Stimulated activated CD4-positive, alpha-beta T cell treated with anti-CD3 and anti-CD28 coated beads, TNF-alpha, amount 100 ng/mL, for 48 hours (primary cell): ENCODE data around the gene AAMP.

Experiments used
- DNase-seq, 3 donors: peaks; one replicate each; pipeline ENCODE4 v3.0.0-alpha.2; 2020; ENCODE audit warnings: low read depth in 3 of 3

The AAMP gene

DNA sequence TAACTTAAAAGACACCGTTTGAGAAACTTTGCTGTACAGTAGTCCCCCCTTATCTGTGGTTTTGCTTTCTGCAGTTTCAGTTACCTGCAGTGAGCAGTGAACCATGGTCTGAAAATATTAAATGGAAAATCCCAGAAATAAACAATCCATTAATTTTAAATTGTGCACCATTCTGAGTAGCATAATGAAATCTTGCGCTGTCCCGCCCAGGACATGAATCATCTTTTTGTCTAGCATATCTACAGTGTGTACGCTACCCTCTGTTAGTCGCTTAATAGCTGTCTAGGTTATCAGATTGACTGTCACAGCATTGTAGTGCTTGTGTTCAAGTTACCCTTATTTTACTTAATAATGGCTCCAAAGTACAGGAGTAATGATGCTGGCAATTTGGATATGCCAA, 46.9 kb downstream of the AAMP start:
- no peak for DNase-seq

- DNase-seq: no peak
These were observed 48.9 kb downstream of the AAMP start for GRCh38 chr2:218221000-218221399.

DNA sequence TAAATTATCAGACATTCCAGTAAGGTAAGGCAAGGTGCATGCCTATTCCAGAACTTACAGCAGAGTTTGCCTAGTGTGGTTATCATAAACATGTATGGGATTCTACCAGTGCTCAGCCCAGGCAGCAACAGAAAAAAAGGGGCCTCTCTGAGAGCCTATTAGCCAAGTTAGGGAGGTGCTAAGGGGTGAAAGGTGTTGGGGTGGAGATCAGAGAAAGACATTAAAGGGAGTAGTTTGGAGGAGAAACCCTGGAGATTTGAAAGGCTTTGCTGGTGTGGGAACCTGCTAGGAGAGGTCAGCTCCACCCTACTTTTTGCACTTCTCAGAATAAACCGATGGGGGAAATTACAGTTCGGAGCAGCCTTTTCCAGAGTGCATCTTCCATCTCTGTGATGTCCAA, 50.0 kb downstream of the AAMP start:
- DNase-seq: no peak

DNA sequence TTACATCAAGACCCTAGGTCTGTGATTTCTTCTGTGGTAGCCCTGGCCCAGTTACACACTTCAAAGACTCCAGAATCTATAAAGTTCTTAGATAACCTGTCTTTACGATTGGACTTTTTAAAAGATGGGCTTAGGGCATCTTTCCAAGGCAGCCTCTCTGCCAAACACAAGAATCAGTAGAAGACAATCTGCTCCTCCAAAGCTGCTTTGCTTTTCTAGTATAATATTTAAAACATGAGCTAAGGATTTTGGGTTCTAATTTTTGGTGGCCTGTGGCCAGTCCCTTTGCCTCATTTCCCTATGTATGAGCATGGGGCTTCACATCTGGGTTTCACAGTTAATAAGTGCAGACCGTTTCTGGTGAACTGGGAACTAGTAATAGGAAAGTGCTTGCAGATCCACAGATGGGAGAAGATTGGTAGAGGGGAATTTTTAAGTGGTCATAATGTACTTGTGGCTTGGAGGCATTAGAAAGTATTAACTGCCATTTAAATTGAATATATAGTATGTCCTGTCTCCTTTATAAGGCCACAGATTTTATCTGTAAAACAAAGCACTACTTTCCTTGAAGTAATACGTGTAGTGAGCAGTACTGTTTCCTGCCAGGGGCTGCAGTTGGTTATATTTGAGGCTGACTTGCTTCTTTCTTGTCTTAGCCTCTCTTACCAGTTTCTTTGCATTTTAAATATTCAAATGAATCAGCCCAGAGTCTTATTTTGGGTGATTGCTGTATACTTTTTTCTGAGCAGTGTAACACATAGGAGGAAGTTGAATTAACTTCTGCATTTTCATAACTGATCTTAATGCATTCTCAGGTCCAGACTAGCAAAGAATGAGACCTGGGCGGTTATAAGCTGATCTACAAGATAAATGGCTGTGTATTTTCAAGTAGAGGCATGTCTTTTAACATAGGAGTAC, 51.4 kb downstream of the AAMP start:
- no peak for DNase-seq

DNA sequence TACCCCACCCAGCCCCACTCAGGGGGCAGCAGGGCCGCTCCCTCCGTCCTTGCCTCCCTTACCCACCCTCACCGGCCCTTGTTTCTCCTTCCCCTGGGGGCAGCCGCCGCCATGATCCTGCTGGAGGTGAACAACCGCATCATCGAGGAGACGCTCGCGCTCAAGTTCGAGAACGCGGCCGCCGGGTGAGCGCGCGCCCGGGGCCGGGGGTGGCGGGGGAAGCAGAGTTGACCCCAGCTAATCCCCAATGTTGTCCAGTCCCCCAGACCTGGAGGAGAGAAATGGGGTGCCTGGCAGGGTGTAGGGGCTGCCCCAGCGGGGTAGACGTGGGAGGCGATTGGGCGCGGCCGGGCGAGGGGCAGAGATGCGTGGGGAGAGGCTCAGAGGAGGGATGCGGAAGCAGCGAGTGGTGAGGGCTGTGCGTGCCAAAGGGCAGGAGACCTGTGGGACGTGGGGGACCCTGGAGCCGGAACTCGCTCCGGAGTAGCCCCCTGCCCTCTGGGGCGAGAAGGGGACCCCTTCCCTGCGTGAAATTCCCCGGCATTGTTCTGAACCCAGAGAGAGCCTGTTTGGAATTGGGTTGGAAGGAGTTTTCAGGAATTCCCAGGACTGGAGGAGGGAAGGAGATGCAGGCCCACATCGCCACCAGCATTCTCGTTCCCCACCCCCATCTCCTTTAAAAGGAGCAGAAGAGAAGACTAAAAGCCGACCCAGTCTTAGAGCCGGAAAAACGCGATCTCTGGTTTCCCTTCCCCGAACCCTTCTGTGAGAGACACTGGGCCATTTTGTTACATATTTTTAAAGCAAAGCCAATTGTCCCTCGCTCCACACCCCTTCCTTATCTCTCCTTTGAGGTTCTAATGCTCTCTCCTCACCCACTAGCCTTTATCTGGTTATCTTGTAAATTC, 52.3 kb downstream of the AAMP start:
- DNase-seq: peak; percentile 52 to 71 (median 58)

DNA sequence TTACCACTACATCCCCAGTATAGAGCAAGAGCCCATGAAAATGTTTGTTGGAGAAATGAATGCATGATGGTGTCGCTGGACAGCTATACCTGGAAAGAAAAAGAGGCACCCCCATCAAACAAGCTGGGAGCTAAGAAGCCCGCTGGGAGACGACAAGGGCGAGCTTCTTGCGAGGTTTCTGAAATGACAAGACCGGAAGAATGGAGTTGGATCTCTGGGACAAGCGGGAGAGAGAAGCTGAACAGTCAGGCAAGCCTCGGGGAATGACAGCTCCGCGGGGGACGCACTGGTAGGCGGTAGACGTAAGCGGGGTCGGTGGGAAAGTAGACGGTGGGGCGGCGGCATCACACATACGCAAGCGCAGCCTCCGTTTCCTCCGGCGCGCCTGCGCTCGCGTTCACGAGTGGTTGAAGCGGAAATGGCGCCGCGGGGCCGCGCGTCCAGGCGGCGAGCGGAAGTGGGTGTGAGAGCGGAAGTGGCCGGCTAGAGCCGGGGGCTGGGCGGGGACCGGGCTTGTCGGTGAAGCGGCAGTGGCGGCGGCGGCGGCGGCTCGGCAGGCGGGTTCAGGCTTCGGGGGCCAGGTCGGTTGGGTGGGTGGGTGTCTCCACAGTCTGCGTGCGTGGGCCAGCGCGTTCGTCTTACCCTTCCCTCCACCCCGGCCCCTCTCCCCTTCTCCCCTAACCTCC, 53.1 kb downstream of the AAMP start, which contains the start of gene ARPC2:
ARPC2 (plus strand) TSS at position 516 of the 686 bp plus-strand sequence. CDS start 282 bp downstream, outside the sequence.
- peak; percentile 89 to 93 (median 91) for DNase-seq

DNA sequence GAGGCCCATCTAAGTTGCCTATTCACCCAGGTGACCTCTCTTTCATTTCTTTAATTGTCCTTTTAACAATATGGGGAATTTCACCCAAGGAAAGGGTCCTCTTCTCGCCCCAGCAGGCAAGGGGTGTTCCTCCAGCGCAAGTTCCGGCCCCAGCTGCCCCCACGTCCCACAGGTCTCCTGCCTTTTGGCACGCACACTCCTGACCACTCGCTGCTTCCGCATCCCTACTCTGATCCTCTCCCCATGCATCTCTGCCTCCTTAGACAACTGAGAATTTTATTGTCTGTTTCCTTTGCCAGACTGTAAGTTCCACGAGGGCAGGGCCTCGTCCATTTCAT, 53.6 kb downstream of the AAMP start:
- DNase-seq: no peak
